HFF-Myc (cell line): ENCODE results near the gene STARD5.

ENCODE experiments used
- DNase-seq: peaks from one replicate; pipeline ENCODE4 v3.0.0-alpha.2; 2011; ENCODE audit warnings: low read depth; ENCODE audit errors: extremely low read depth
- H3K4me3 ChIP-seq: replicated peaks from 2 replicates; pipeline ENCODE4 v1.5.1; 2011; ENCODE audit warnings: low read depth, mild to moderate bottlenecking, control low read depth, low read length
- CTCF ChIP-seq: IDR thresholded peaks from 2 replicates; pipeline ENCODE4 v1.5.1; 2012; ENCODE audit warnings: mild to moderate bottlenecking, low read depth, low read length, control low read depth; ENCODE audit errors: missing control alignments

The STARD5 gene

GRCh38 chr15:81322676-81323253 is 1.2 kb downstream of the STARD5 start:
- no peak for DNase-seq
- H3K4me3 ChIP-seq, result peak overlapping the region; percentile 75
- no peak for TF ChIP-seq CTCF

- no peak for TF ChIP-seq CTCF
- no peak overlapping the region for H3K4me3 ChIP-seq
- no peak for DNase-seq
Observed at GRCh38 chr15:81321667-81322066, 2.3 kb downstream of the STARD5 start.

GRCh38 chr15:81317642-81318017 is 6.3 kb downstream of the STARD5 start:
- no peak for TF ChIP-seq CTCF
- DNase-seq, result no peak
- no peak overlapping the region for H3K4me3 ChIP-seq

GRCh38 chr15:81316267-81316666 is 7.7 kb downstream of the STARD5 start:
- no peak overlapping the region for H3K4me3 ChIP-seq
- TF ChIP-seq CTCF, result no peak
- no peak for DNase-seq

GRCh38 chr15:81315452-81316175 is 8.3 kb downstream of the STARD5 start:
- H3K4me3 ChIP-seq, result no peak overlapping the region
- TF ChIP-seq CTCF, result no peak

GRCh38 chr15:81314378-81314777 is 9.6 kb downstream of the STARD5 start:
- no peak for DNase-seq
- H3K4me3 ChIP-seq, result no peak overlapping the region
- TF ChIP-seq CTCF, result no peak

More at GRCh38 chr15:81315452-81316175, 8.3 kb downstream of the STARD5 start:
- no peak for DNase-seq
